ENCODE measurements around the gene KIF11. TPM values are rescaled to one million over a fixed set of nuclear protein-coding genes. Genes with fewer than 3 reads are reported as not detected.

The KIF11 gene
- total and polyA plus RNA-seq, 9 of the 15 experiments (the other 6 are each of a cell fraction or from before 2014, with no cell fraction given): 11.3 to 54.4 (median 29.2) TPM

DNA sequence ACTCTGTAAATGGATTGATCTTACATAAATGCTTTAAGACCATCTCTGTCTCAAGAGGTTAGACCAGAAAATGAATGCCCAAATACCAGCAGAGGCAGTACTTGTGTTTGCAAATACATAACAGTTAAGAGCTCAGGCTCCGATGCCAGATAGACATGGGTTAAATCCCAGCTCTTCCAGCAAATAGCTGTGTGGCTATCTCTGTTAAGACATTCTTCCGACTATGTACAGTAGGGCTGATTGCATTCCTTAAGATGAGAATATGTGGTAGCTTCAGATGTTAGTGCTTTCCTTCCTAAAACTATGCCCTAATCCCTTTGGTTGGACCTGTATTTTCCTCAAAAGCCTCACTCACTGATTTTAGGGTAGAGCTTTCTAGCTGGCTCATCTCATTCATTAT, 21.3 kb upstream of the KIF11 start (continued):
- no peak for TF ChIP-seq KDM5B (IDR thresholded peaks at IDR 0.05; ENCODE audit: insufficient replicate concordance, low read depth, low read length)
- TF ChIP-seq HIVEP1 (CRISPR knock-in tag; IDR thresholded peaks at IDR 0.05): no peak
- TF ChIP-seq, protein P1, sequence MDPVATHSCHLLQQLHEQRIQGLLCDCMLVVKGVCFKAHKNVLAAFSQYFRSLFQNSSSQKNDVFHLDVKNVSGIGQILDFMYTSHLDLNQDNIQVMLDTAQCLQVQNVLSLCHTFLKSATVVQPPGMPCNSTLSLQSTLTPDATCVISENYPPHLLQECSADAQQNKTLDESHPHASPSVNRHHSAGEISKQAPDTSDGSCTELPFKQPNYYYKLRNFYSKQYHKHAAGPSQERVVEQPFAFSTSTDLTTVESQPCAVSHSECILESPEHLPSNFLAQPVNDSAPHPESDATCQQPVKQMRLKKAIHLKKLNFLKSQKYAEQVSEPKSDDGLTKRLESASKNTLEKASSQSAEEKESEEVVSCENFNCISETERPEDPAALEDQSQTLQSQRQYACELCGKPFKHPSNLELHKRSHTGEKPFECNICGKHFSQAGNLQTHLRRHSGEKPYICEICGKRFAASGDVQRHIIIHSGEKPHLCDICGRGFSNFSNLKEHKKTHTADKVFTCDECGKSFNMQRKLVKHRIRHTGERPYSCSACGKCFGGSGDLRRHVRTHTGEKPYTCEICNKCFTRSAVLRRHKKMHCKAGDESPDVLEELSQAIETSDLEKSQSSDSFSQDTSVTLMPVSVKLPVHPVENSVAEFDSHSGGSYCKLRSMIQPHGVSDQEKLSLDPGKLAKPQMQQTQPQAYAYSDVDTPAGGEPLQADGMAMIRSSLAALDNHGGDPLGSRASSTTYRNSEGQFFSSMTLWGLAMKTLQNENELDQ (CRISPR knock-in tag; IDR thresholded peaks at IDR 0.05; ENCODE audit: borderline replicate concordance): no peak

DNA sequence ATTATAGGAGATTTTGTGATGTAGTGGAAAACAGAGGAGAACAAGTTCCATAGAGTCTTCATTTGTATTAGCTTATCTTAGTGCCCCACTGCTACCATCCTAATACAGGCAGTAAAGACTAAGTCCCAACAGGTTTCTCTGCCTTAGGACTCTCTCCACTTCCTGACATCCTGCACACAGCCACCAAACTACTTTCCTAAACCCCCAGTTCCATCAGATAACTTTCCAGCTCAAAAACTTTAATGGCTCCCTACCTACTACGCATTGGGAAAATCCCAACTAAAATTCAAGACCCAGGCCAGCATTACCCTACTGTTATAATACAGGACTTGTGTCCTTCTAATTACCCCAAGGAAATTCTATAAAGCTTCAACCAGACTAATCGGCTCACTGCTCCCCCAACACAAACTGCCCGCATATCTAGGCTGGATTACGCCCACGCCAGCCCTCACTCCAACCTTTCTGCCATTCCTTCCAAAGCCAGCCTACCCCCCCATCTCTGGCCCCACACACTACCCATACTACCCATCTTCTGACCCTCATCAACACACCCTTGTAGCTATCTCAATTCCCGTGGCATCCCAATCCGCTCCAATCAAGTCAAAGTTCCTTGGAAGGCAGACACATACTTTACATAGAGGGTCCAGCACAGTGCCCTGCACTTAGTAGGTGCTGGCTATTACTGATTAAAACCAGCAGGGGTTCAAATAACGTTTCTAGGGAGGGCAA, 20.4 kb upstream of the KIF11 start:
- intact Hi-C loops (cut with micrococcal nuclease): loop anchor here (10.0 kb wide), 1 partner anchor 188 kb away; no protein-coding TSS in a partner anchor
- TF ChIP-seq, protein P2, sequence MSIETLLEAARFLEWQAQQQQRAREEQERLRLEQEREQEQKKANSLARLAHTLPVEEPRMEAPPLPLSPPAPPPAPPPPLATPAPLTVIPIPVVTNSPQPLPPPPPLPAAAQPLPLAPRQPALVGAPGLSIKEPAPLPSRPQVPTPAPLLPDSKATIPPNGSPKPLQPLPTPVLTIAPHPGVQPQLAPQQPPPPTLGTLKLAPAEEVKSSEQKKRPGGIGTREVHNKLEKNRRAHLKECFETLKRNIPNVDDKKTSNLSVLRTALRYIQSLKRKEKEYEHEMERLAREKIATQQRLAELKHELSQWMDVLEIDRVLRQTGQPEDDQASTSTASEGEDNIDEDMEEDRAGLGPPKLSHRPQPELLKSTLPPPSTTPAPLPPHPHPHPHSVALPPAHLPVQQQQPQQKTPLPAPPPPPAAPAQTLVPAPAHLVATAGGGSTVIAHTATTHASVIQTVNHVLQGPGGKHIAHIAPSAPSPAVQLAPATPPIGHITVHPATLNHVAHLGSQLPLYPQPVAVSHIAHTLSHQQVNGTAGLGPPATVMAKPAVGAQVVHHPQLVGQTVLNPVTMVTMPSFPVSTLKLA (conservative IDR thresholded peaks at IDR 0.05): no peak
- TF ChIP-seq KDM5B (IDR thresholded peaks at IDR 0.05; ENCODE audit: insufficient replicate concordance, low read depth, low read length): peak; percentile 31
- TF ChIP-seq, protein P3, sequence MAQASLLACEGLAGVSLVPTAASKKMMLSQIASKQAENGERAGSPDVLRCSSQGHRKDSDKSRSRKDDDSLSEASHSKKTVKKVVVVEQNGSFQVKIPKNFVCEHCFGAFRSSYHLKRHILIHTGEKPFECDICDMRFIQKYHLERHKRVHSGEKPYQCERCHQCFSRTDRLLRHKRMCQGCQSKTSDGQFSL (CRISPR knock-in tag; IDR thresholded peaks at IDR 0.05): peak; percentile 64; the same call in 1 of the 2 replicates
- TF ChIP-seq, protein P3 (tag; IDR thresholded peaks at IDR 0.05): no peak
- TF ChIP-seq ZKSCAN1 (IDR thresholded peaks at IDR 0.05; ENCODE audit: low read depth, low read length): peak; percentile 94
- TF ChIP-seq GABPB1 (CRISPR knock-in tag; IDR thresholded peaks at IDR 0.05): no peak
- no peak for TF ChIP-seq XRCC5 (IDR thresholded peaks at IDR 0.05; ENCODE audit: low read depth, low read length)
- no peak for TF ChIP-seq ATF1 (CRISPR knock-in tag; IDR thresholded peaks at IDR 0.05)
- TF ChIP-seq ATF1 (tag; IDR thresholded peaks at IDR 0.05): no peak

More for the DNA sequence above, 20.4 kb upstream of the KIF11 start:
- BruUV-seq (replicated peaks): no TSS peak
- WGBS (ENCODE audit: insufficient coverage, low coverage, missing lambda C conversion rate): 0% methylated on average over 8 of the region's 8 CpGs
- Histone ChIP-seq H3K4me3 (peak overlapping the region; percentile 87), H3K9me3 (replicated peaks; ENCODE audit: control insufficient read depth, insufficient read depth, low read depth, low read length) (no peaks in the 10 kb centered on the region), H3K36me3 (ENCODE audit: control insufficient read depth, insufficient read depth, low read length) (peaks cover 32% of the 10 kb centered on the region), H3K27me3 (ENCODE audit: control insufficient read depth in 2 of 2, insufficient read depth in 2 of 2, low read length in 2 of 2) (no peaks in the 10 kb centered on the region), H3K27ac (ENCODE audit: extremely low read depth, low read depth, low read length) (peak overlapping the region; percentile 97), H3K9me1 (ENCODE audit: control insufficient read depth, insufficient read depth, low read length) (no peaks in the 10 kb centered on the region), H3K4me1 (replicated peaks in 1 of 2; ENCODE audit: control insufficient read depth in 2 of 2, insufficient read depth in 2 of 2, low read length in 2 of 2) (peaks cover 12 to 14% of the 10 kb centered on the region in 2 experiments; a peak in 4 of 5 replicates), H4K20me1 (replicated peaks; ENCODE audit: control insufficient read depth, insufficient read depth, low read length) (peaks cover 17% of the 10 kb centered on the region), H2AFZ (ENCODE audit: low read depth, low read length) (peak overlapping the region; percentile 98; the same call in 1 of the 2 replicates), H3K4me2 (ENCODE audit: insufficient read depth, low read length) (peak overlapping the region; percentile 95), H3K79me2 (ENCODE audit: control insufficient read depth, insufficient read depth, low read length) (peaks cover 77% of the 10 kb centered on the region), H3K9ac (ENCODE audit: insufficient read depth in 1 of 2, low read depth in 2 of 2, low read length in 2 of 2) (peak overlapping the region; percentile 97 to 98)
- FAIRE-seq: peak; percentile 66
- DNase-seq (ENCODE audit: extremely low read depth in 1 of 4, low spot score in 3 of 4): peak in 3 of 4 experiments; percentile 13 to 38 (median 25)
- ChIA-PET POLR2A (interaction anchor here (0.6 to 2.9 kb wide), 6 partner anchors 11 to 1046 kb away, joined by 3 to 10 read pairs (median 4); no protein-coding TSS in a partner anchor), CTCF (ENCODE audit: low intra/inter-chr PET ratio) (interaction anchor here (2.6 kb wide), 1 partner anchor 56 kb away, joined by 17 read pairs; no protein-coding TSS in a partner anchor)
- in situ Hi-C loops (cut with MboI): loop anchor here (10.0 kb wide), 1 partner anchor 58 kb away; no protein-coding TSS in a partner anchor
- peak; percentile 1; the same call in 2 of the 3 replicates for ATAC-seq

Data from K562 (cell line).